Fibroblast of mammary gland (primary cell): ENCODE measurements around the gene DEFB131A.
"Not testable (repeated sequence)": the region's sequence is repeated elsewhere in the genome, so short reads cannot be mapped to it uniquely, and the experiment has no call there.

ENCODE experiments used
- DNase-seq: peaks from one replicate; pipeline ENCODE4 v3.0.0-alpha.2; 2010; ENCODE audit warnings: low read depth
- H3K4me3 ChIP-seq: 2 replicates; pipeline ENCODE4 v1.5.1; 2011; ENCODE audit warnings: low read depth, mild to moderate bottlenecking, low read length, moderate library complexity; ENCODE audit not compliant: control insufficient read depth
- CTCF ChIP-seq: conservative IDR thresholded peaks from 2 replicates; pipeline ENCODE4 v1.5.1; 2011; ENCODE audit warnings: low read depth, low read length, inconsistent platforms; ENCODE audit not compliant: control insufficient read depth, insufficient read depth

Gene DEFB131A

GRCh38 chr4:9488796-9489195 is 44.6 kb downstream of the DEFB131A start:
- DNase-seq, H3K4me3 ChIP-seq: not testable (repeated sequence)

GRCh38 chr4:9490496-9490895 is 46.3 kb downstream of the DEFB131A start:
- DNase-seq, H3K4me3 ChIP-seq: not testable (repeated sequence)

- H3K4me3 ChIP-seq, DNase-seq: not testable (repeated sequence)
These were observed 46.8 kb downstream of the DEFB131A start for GRCh38 chr4:9490986-9491385.

- not testable (repeated sequence) for H3K4me3 ChIP-seq, DNase-seq
These were observed 49.4 kb downstream of the DEFB131A start for GRCh38 chr4:9493589-9493988.

- not testable (repeated sequence) for DNase-seq, H3K4me3 ChIP-seq
These were observed 50.2 kb downstream of the DEFB131A start for GRCh38 chr4:9494256-9495035.

GRCh38 chr4:9495443-9495842 is 51.2 kb downstream of the DEFB131A start:
- not testable (repeated sequence) for H3K4me3 ChIP-seq
- DNase-seq, result peak; percentile 21
- peak; percentile 29 for TF ChIP-seq CTCF

- not testable (repeated sequence) for H3K4me3 ChIP-seq, DNase-seq
These were observed 53.6 kb downstream of the DEFB131A start for GRCh38 chr4:9497575-9498467.

- not testable (repeated sequence) for DNase-seq, H3K4me3 ChIP-seq
These were observed 54.3 kb downstream of the DEFB131A start for GRCh38 chr4:9498468-9499040.

GRCh38 chr4:9499974-9500487 is 55.8 kb downstream of the DEFB131A start:
- H3K4me3 ChIP-seq, DNase-seq: not testable (repeated sequence)
